BE2C (cell line): ENCODE data around the gene DOCK2.

Experiments
- DNase-seq: peaks from one replicate; pipeline ENCODE4 v3.0.0-alpha.2; 2020
- H3K27me3 ChIP-seq: fragments of 250-450 bp; sonication (Bioruptor Pico); 2 replicates; pipeline ENCODE4 v1.5.1; 2020; ENCODE audit warnings: mild to moderate bottlenecking
- H3K36me3 ChIP-seq: fragments of 250-450 bp; sonication (Bioruptor Pico); 2 replicates; pipeline ENCODE4 v1.5.1; 2020; ENCODE audit warnings: mild to moderate bottlenecking
- H3K4me1 ChIP-seq: fragments of 250-450 bp; sonication (Bioruptor Pico); 2 replicates; pipeline ENCODE4 v1.5.1; 2020
- H3K4me3 ChIP-seq: 2 replicates; pipeline ENCODE4 v1.5.1; 2011; ENCODE audit warnings: low read depth, low read length
- H3K9me3 ChIP-seq: fragments of 250-450 bp; sonication (Bioruptor Pico); 2 replicates; pipeline ENCODE4 v1.5.1; 2020
- CTCF ChIP-seq: IDR thresholded peaks from 2 replicates; pipeline ENCODE4 v1.5.1; 2012; ENCODE audit warnings: mild to moderate bottlenecking, low read depth, low read length

Gene DOCK2

GRCh38 chr5:169647566-169647965 lies 10.5 kb downstream of the DOCK2 start:
- Histone ChIP-seq H3K27me3 (no peaks in the 10 kb centered on the region), H3K36me3 (no peaks in the 10 kb centered on the region), H3K4me3 (no peak overlapping the region), H3K9me3 (no peaks in the 10 kb centered on the region), H3K4me1 (peaks cover 5% of the 10 kb centered on the region; the same call in 1 of the 2 replicates)
- DNase-seq = no peak
- no peak for TF ChIP-seq CTCF

DNA sequence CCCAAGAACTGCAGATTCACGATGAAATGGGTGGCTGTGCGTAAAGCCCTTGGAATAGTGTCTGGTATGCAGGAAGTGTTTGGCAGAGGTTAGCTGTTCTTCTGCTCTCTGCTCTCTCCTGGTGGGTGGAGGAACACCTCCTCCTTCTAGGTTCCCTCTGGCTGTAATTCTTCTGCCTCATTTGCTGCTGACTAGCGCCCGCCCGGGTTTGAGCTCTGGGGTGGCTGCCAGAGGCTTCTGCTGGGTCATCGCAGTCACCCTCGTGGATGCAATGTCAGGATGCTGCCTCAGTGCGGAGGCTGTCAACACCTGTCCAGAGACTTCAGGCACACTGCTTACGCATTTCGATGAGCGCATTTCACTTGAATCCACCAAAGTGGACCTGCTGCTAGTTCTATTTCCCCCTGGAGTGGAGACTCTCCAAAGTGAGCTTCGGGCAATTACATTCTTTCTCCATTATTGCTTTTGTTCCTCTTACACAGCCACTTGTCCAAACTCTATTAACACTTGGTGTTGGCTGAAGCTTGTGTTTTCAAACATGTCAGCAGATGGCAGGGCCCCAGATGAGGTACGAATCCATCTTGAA lies 11.7 kb downstream of the DOCK2 start:
- Histone ChIP-seq H3K9me3 (no peaks in the 10 kb centered on the region), H3K4me1 (peaks cover 5% of the 10 kb centered on the region; the same call in 1 of the 2 replicates), H3K27me3 (no peaks in the 10 kb centered on the region), H3K4me3 (no peak overlapping the region), H3K36me3 (no peaks in the 10 kb centered on the region)
- TF ChIP-seq CTCF = no peak
- no peak for DNase-seq

DNA sequence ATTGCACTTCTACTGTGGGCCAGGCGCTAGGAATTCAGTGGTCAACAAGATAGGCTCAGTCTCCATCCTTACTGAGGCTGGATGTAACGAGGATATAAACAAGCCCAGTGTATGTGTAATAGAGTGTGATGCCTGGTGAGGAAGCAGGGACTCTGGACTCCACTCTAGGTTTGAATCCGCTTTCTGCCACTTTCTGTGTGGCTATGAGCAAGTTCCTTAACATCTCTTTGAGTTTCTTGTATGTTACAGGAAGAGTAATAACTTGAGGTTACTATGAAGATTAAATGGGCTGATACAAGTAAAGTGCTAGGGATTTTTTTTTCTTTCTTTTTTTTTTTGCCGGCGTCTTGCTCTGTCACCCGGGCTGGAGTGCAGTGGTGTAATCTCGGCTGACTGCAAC lies 12.4 kb downstream of the DOCK2 start:
- DNase-seq = no peak
- Histone ChIP-seq H3K4me1 (peaks cover 5% of the 10 kb centered on the region; the same call in 1 of the 2 replicates), H3K4me3 (no peak overlapping the region), H3K9me3 (no peaks in the 10 kb centered on the region), H3K27me3 (no peaks in the 10 kb centered on the region), H3K36me3 (no peaks in the 10 kb centered on the region)
- no peak for TF ChIP-seq CTCF

- DNase-seq = no peak
- H3K4me3 ChIP-seq = no peak overlapping the region
- no peaks in the 10 kb centered on the region for H3K36me3 ChIP-seq
- peaks cover 5% of the 10 kb centered on the region; the same call in 1 of the 2 replicates for H3K4me1 ChIP-seq
- no peak for TF ChIP-seq CTCF
- H3K27me3 ChIP-seq = no peaks in the 10 kb centered on the region
- H3K9me3 ChIP-seq = no peaks in the 10 kb centered on the region
Measured at GRCh38 chr5:169650701-169651331, 13.7 kb downstream of the DOCK2 start.

DNA sequence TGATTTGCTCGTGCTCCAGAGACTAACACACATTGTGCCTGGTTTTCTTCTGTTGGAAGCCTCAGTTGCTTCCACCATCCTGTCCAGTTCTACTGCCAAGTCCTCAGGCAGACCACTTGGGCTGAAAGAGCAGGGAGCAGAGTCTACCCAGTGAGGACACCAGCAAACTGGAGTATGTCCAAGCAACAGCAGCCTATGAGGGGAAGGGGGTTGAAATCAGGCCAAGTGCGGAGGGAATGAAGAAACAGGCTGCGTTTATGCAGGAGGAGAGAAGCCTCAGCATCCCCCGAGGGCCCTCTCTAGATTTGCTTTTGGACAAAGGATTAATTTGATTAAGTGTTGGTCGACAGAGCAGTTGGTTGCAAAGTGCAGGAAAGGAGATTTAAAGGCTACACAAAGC lies 14.5 kb downstream of the DOCK2 start:
- no peak overlapping the region for H3K4me3 ChIP-seq

More for the DNA sequence above, 14.5 kb downstream of the DOCK2 start:
- H3K36me3 ChIP-seq = no peaks in the 10 kb centered on the region
- peak; percentile 49 for DNase-seq
- H3K27me3 ChIP-seq = no peaks in the 10 kb centered on the region
- no peaks in the 10 kb centered on the region for H3K9me3 ChIP-seq
- H3K4me1 ChIP-seq = peaks cover 5% of the 10 kb centered on the region; the same call in 1 of the 2 replicates
- TF ChIP-seq CTCF = no peak
